Mesothelial cell of epicardium (in vitro differentiated cells): ENCODE data around the gene SIL1. TPM values are rescaled to one million over a fixed set of nuclear protein-coding genes. Genes with fewer than 3 reads are reported as not detected.

Experiments used
- DNase-seq, 2 experiments: peaks; one replicate each; pipeline ENCODE4 v3.0.0; 2021; ENCODE audit warnings: low spot score in 2 of 2; ENCODE audit not compliant: unreplicated experiment in 2 of 2
- H3K27ac Mint-ChIP-seq: 2 replicates; pipeline ENCODE4 v1.8.0; 2021; ENCODE audit warnings: mixed read lengths
- H3K27me3 Mint-ChIP-seq: 2 replicates; pipeline ENCODE4 v1.8.0; 2021; ENCODE audit warnings: low read depth, mixed read lengths
- H3K36me3 Mint-ChIP-seq: 2 replicates; pipeline ENCODE4 v1.8.0; 2021; ENCODE audit warnings: mixed read lengths
- H3K4me1 Mint-ChIP-seq: 2 replicates; pipeline ENCODE4 v1.8.0; 2021; ENCODE audit warnings: mixed read lengths
- H3K4me3 Mint-ChIP-seq: 2 replicates; pipeline ENCODE4 v1.8.0; 2021; ENCODE audit warnings: mild to moderate bottlenecking, moderate library complexity, mixed read lengths
- H3K9me3 Mint-ChIP-seq: 2 replicates; pipeline ENCODE4 v1.8.0; 2021; ENCODE audit warnings: mixed read lengths
- CTCF ChIP-seq: fragments of 200-600 bp; sonication (generic); IDR thresholded peaks from one replicate; pipeline ENCODE4 v1.5.0; 2021; ENCODE audit warnings: antibody characterized with exemption; ENCODE audit not compliant: unreplicated experiment
- total RNA-seq: library from RNA; stranded (reverse); gene quantifications from 3 replicates; pipeline ENCODE4 v1.2.1, GENCODE V29; 2021

The SIL1 gene
- total RNA-seq, 1 donor from 2014 or later = 46.2 TPM

DNA sequence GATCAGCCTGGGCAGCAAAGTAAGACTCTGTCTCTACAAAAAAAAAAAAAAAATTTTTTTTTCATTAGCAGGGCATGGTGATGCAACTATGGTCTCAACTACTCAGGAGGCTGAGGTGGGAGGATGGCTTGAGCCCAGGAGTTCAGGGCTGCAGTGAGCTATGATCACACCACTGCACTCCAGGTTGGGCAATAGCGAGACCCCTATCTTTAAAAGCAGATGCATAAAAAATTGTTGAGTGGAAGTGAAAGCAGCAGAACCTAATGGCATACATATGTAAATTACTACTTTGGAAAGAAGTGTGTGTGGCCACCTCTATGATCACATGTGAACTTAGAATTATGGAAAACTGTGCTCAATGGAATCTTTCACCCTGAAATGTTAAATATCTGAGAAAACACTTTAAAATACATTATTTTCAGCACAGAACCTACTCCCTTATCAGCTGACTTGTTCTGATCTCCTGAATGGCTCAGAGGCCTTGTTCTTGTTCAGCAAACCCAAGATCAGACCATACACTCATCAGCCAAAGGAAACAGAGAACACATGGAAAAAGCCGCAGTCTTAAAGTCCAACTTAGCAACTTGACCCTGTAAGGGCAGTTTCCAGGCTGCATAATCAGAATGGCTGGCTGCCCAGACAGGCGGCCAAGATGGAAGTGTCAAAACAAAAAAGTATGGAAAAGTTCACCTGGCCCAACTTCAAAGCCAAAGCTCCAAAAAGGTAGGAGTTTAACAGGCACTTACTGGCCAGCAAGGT is 56.5 kb downstream of the SIL1 start:
- Mint-ChIP-seq H3K4me3 (no peak overlapping the region), H3K27ac (peak overlapping the region; percentile 73), H3K36me3 (peaks cover 6% of the 10 kb centered on the region), H3K9me3 (peaks cover 3% of the 10 kb centered on the region), H3K27me3 (no peaks in the 10 kb centered on the region), H3K4me1 (peaks cover 32% of the 10 kb centered on the region)
- TF ChIP-seq CTCF = no peak
- DNase-seq = no peak

GRCh38 chr5:139140591-139141071 is 57.5 kb downstream of the SIL1 start:
- Mint-ChIP-seq H3K36me3 (peaks cover 6% of the 10 kb centered on the region), H3K27ac (peak overlapping the region; percentile 73), H3K27me3 (no peaks in the 10 kb centered on the region), H3K4me3 (no peak overlapping the region), H3K9me3 (peaks cover 3% of the 10 kb centered on the region), H3K4me1 (peaks cover 31% of the 10 kb centered on the region)
- no peak for DNase-seq
- TF ChIP-seq CTCF = no peak

DNA sequence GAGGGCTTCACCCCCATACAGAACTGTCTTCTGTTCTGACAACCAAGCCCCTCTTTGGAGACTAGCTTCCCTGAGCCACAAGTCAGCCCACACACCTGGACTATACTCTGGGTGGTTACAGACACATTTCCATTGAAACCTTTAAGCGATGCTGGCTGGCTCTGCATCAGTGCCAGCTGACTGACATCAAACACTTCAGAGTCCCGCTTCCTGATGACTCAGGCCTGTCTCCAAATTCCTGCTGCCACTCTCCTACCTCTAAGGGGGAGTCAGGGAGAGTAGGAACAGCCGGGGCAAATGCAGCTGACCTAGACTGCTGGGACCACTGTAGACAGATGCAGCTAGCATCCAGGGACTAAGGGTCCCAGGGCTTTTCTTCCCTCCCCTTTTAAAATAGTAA is 59.4 kb downstream of the SIL1 start:
- no peak overlapping the region for H3K4me3 Mint-ChIP-seq
- no peaks in the 10 kb centered on the region for H3K36me3 Mint-ChIP-seq
- peak overlapping the region; percentile 40 for H3K27ac Mint-ChIP-seq
- peaks cover 44% of the 10 kb centered on the region for H3K4me1 Mint-ChIP-seq
- no peak for DNase-seq
- H3K27me3 Mint-ChIP-seq = no peaks in the 10 kb centered on the region
- no peaks in the 10 kb centered on the region for H3K9me3 Mint-ChIP-seq
- no peak for TF ChIP-seq CTCF

- DNase-seq = no peak
- Mint-ChIP-seq H3K36me3 (no peaks in the 10 kb centered on the region), H3K4me1 (peaks cover 51% of the 10 kb centered on the region), H3K9me3 (no peaks in the 10 kb centered on the region), H3K27ac (no peak overlapping the region), H3K27me3 (no peaks in the 10 kb centered on the region), H3K4me3 (no peak overlapping the region)
- no peak for TF ChIP-seq CTCF
These were observed 60.1 kb downstream of the SIL1 start for GRCh38 chr5:139138109-139138508.

GRCh38 chr5:139137697-139138096 is 60.5 kb downstream of the SIL1 start:
- Mint-ChIP-seq H3K9me3 (no peaks in the 10 kb centered on the region), H3K4me1 (peaks cover 54% of the 10 kb centered on the region), H3K27ac (no peak overlapping the region), H3K4me3 (no peak overlapping the region), H3K27me3 (no peaks in the 10 kb centered on the region), H3K36me3 (no peaks in the 10 kb centered on the region)
- DNase-seq = no peak
- no peak for TF ChIP-seq CTCF

DNA sequence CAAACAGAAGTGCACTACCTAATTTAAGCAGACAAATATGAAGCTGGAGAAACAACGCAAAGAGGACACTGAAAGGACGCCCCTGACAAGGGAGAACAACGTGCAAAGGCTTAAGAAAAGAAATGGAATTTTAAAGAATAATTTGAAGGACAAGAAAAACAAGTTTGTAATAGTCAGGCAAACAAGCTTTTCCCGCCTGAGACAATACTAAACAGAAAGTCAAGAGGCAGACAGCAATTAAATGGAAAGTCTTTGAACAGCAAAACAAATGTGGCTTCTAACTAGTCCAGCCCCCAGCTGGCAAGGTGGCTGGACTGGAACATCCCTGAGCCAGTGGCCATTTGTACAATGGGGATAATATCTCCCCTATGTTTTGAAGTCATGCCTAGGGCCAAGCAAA is 63.3 kb downstream of the SIL1 start:
- H3K9me3 Mint-ChIP-seq = no peaks in the 10 kb centered on the region
- H3K27me3 Mint-ChIP-seq = no peaks in the 10 kb centered on the region
- peaks cover 55% of the 10 kb centered on the region for H3K4me1 Mint-ChIP-seq
- peak overlapping the region; percentile 47 for H3K27ac Mint-ChIP-seq
- DNase-seq = no peak
- H3K36me3 Mint-ChIP-seq = no peaks in the 10 kb centered on the region
- TF ChIP-seq CTCF = no peak
- H3K4me3 Mint-ChIP-seq = no peak overlapping the region
